SHP77 (cell line): ENCODE data around the gene BRICD5.

Source experiments
- DNase-seq, 2 experiments: peaks; one replicate each; lab custom pipeline; 2025; lab: John Stamatoyannopoulos, UW

Gene BRICD5

GRCh38 chr16:2180962-2181923 lies 29.4 kb downstream of the BRICD5 start:
- DNase-seq, result no peak

GRCh38 chr16:2180461-2180860 lies 30.2 kb downstream of the BRICD5 start:
- DNase-seq, result no peak

- no peak for DNase-seq
These were observed 31.1 kb downstream of the BRICD5 start for GRCh38 chr16:2179576-2179975.

- no peak for DNase-seq
These were observed 31.6 kb downstream of the BRICD5 start for GRCh38 chr16:2179107-2179501.

GRCh38 chr16:2178321-2179106 lies 32.1 kb downstream of the BRICD5 start:
- no peak for DNase-seq

GRCh38 chr16:2177561-2177960 lies 33.1 kb downstream of the BRICD5 start:
- DNase-seq, result no peak

- DNase-seq, result no peak
These were observed 33.6 kb downstream of the BRICD5 start for GRCh38 chr16:2177101-2177500.

- no peak for DNase-seq
These were observed 34.6 kb downstream of the BRICD5 start for GRCh38 chr16:2176047-2176446.

GRCh38 chr16:2175454-2175853 lies 35.2 kb downstream of the BRICD5 start:
- DNase-seq, result no peak

GRCh38 chr16:2174396-2175131 lies 36.1 kb downstream of the BRICD5 start:
- no peak for DNase-seq

- DNase-seq, result no peak
These were observed 36.7 kb downstream of the BRICD5 start for GRCh38 chr16:2173916-2174315.

GRCh38 chr16:2173366-2173765 lies 37.3 kb downstream of the BRICD5 start:
- no peak for DNase-seq

GRCh38 chr16:2172688-2173335 lies 37.9 kb downstream of the BRICD5 start:
- DNase-seq, result no peak

GRCh38 chr16:2171601-2172178 lies 39.0 kb downstream of the BRICD5 start:
- no peak for DNase-seq

GRCh38 chr16:2170587-2171435 lies 39.9 kb downstream of the BRICD5 start:
- DNase-seq, result no peak

- no peak for DNase-seq
These were observed 40.6 kb downstream of the BRICD5 start for GRCh38 chr16:2170080-2170479.

- no peak for DNase-seq
These were observed 43.5 kb downstream of the BRICD5 start for GRCh38 chr16:2167068-2167638.

- DNase-seq, result no peak
These were observed 44.2 kb downstream of the BRICD5 start for GRCh38 chr16:2166263-2167067.

GRCh38 chr16:2165861-2166260 lies 44.8 kb downstream of the BRICD5 start:
- no peak for DNase-seq
